Fibroblast of gingiva (primary cell): Measurements from ENCODE around the gene LPIN1.
"Not testable (repeated sequence)": the region's sequence is repeated elsewhere in the genome, so short reads cannot be mapped to it uniquely, and the experiment has no call there.

Experiments used
- DNase-seq: peaks from one replicate; pipeline ENCODE4 v3.0.0-alpha.2; 2011; ENCODE audit warnings: low read depth

Gene LPIN1

DNA sequence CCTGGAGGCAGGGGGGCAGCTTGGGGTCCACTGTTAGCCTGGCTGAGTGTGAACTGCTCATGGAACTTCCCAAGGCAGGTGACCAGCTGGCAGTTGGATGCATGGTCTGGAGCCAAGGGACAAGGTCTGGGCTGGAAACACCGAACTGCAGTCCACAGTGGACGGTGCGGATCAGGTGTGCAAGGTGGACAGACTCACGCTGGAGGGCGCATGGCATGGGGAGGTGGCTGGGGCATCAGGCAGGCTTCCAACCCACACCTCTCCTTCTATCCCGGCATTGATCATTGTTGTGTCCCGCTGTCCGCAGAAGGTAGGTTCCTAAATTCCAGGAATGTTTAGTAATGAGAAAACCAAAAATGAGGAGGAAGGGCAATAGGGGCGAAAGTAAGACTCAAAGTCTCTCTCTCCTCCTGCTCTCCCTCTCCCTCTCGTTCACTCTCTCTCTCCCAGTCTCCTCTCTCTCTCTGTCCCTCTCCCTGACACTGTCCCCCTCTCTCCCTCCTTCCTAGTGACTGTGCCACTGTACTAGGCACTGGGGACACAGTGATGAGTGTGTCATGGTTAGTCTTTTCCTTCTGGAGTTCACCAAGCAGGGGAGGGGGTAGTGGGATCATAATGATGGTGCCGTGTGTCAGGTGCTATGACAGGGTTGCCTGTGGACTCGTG lies 30.3 kb upstream of the LPIN1 start:
- no peak for DNase-seq

DNA sequence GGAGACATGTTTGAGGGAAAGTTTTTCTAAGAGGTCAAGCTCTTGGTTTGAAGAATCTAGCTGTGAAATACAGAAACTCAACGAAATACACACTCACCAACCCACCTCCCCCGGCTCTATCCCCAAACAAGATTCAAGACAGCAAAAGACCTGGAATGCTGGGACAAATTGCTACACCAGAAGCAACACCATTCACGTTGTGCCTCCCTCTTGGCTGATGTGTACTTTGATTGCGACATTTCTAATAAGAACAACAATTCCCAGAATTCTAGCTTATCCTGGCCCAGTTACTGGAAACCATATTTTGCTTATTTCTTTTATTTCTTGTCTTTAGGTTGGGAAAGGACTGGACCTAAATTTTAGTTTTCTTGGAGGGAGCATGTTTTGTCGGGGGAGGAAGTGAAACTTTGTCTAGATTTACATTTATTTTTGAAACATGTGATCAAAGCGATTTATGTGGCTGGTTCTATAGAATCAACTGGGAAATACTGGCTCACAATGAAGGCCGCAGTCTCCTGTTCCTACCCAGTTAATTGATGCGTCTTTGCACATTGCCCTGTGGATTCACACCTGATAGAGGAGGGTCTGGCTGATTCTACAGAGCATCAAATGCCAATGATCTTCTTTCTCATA lies 29.6 kb upstream of the LPIN1 start:
- peak; percentile 79 for DNase-seq

GRCh38 chr2:11717623-11718022 lies 28.8 kb upstream of the LPIN1 start:
- DNase-seq = no peak

- DNase-seq = no peak
These were observed 27.8 kb upstream of the LPIN1 start for GRCh38 chr2:11718606-11719005.

DNA sequence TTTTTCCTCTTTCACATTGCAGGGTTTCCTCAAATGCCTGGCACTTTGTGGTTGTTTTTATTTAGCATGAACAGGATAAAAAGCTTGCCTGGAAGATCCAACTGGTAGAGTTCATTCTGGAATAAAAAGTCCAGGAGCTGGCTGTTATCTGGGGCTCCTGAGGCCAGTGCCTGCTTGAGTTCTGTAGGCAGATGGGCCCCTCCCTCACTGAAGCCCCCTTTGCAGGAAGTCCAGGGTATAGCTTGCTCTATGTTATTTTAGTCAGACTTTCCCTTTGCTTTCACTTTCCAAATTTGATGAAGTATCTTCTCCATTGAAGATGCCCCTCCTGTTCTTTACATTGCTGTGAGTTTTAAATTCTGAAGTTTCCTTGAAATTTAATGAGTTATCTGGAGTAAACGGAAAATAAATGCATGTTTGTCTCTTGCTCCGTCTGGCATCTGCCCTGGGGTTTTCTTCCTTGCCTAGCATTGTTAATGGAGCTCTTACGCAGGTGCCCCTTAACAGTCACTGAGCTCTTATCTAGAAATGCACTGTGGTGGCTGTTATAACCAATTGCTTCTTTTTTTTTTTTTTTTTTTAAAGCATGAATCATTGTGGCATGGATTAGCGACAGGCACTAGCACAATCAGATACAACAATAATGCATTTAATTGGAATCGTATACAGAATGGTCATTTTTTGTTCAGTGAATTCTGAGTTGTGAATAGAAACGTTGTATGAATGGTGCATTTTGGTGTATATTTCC lies 27.0 kb upstream of the LPIN1 start:
- DNase-seq = no peak

GRCh38 chr2:11720752-11721151 lies 25.7 kb upstream of the LPIN1 start:
- DNase-seq = no peak

DNA sequence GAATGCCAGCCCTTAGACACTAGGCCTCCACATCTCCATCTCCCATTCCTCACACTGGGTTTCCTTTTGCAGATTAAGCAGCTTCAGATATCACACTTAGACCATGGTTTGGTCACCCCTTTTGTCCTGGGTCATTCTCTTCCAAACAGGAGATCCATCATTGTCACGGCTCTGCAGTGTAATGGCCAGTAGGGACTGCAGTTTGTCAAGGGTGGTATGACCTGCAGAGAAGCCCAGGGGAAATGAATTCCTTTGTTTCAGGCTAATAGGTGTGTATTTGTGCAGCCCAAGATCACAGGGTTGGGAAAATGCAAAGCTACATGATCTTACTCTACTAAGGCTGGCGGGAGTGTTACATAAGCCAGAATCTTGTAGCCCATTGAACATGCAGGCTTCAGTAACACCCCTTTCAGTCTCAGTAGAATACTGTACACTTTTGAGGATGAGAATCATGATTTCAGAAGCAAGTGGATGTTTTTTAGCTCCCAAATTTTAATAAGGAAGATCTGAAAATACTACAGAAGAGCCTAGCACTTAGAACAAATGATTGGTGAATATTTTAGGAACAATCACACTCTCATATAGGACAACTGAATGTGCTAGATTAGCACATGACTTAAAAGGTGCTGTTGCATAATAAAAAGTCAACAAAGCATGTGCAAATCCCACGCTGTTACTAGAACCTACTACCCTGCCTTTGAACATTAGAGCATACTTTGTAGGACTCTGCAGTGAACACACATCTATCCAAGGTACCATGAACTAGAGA lies 24.0 kb upstream of the LPIN1 start:
- DNase-seq = no peak

GRCh38 chr2:11723061-11723371 lies 23.4 kb upstream of the LPIN1 start:
- no peak for DNase-seq

DNA sequence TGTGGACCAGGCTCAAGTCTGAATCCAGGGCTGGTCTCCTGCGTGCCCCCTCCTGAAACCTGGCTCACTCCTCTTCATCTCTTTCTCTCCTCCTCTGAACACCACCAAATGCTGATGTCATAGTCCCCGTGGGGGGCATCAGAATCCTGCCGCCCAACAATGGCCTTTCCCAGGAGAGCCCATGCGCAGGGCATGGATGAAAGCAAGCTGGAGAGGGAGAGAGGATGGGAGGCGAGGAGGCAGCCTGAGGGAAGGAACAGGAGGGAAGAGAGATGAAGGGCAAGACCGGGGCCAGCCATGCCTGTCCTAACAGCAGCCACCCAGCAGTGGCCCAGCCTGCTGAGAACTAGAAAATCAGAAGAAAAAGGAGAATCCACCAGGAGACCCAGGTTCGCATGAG lies 22.3 kb upstream of the LPIN1 start:
- no peak for DNase-seq

DNA sequence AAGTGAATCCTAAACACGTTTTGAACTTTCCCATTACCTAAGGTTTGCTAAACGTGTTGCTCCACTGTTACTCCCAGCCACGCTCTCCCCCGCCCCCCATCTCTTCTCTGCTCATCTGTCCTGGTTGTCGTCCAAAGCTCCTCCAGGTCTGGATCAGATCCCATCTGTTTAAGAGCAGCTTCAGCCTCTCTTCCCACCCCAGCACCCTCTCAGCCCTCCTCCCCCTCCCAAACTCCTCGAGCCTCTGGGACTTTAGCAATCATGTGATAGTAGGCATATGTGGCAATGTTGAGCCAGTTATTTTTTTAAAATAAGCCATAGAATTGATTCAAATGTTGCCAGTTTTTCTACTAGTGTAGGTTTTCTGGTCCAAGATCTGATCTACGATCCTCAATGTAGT lies 20.0 kb upstream of the LPIN1 start:
- DNase-seq = no peak

GRCh38 chr2:11729362-11730212 lies 16.8 kb upstream of the LPIN1 start:
- no peak for DNase-seq

DNA sequence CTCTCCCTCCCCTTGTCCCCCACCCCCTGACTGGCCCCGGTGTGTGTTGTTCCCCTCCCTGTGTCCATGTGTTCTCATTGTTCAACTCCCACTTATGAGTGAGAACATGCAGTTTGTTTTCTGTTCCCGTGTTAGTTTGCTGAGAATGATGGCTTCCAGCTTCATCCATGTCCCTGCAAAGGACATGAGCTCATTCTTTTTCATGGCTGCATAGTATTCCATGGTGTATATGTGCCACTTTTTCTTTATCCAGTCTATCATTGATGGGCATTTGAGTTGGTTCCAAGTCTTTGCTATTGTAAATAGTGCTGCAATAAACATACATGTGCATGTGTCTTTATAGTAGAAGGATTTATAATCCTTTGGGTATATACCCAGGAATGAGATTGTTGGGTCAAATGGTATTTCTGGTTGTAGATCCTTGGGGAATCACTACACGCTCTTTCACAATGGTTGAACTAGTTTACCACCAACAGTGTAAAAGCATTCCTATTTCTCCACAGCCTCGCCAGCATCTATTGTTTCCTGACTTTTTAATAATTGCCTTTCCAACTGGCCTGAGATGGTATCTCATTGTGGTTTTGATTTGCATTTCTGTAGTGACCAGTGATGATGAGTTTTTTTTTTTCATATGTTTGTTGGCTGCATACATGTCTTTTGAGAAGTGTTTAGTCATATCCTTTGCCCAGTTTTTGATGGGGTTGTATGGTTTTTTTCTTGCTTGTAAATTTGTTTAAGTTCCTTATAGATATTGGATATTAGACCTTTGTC lies 15.0 kb upstream of the LPIN1 start:
- DNase-seq = peak; percentile 16

DNA sequence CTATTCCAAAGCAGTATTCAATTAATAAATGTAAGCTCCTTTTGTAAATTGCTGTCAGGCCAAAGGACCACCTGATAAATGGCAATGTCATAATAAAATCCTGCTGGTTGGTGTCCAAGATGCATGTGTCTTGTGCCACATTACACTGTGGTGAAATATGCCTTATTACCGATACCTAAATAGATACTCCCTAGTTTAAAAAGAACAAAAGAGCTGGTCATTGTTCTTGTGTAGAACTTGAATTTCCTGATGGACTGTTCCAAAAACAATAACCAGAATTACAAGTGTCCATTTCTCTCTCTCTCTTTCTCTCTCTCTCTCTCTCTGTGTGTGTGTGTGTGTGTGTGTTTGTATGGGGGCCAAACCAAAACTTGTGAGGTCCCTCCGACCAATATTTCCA lies 13.8 kb upstream of the LPIN1 start:
- DNase-seq = no peak

DNA sequence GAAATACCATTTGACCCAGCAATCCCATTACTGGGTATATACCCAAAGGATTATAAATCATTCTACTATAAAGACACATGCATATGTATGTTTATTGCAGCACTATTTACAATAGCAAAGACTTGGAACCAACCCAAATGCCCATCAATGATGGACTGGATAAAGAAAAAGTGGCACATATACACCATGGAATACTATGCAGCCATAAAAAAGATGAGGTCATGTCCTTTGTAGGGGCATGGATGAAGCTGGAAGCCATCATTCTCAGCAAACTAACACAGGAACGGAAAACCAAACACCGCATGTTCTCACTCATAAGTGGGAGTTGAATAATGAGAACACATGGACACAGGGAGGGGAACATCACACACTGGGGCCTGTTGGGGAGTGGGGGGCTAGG lies 8.6 kb upstream of the LPIN1 start:
- not testable (repeated sequence) for DNase-seq

- peak; percentile 91 for DNase-seq
These were observed 7.6 kb upstream of the LPIN1 start for GRCh38 chr2:11738589-11739436.

- no peak for DNase-seq
These were observed 5.7 kb upstream of the LPIN1 start for GRCh38 chr2:11740723-11741122.

GRCh38 chr2:11742317-11742701 lies 4.1 kb upstream of the LPIN1 start:
- no peak for DNase-seq

DNA sequence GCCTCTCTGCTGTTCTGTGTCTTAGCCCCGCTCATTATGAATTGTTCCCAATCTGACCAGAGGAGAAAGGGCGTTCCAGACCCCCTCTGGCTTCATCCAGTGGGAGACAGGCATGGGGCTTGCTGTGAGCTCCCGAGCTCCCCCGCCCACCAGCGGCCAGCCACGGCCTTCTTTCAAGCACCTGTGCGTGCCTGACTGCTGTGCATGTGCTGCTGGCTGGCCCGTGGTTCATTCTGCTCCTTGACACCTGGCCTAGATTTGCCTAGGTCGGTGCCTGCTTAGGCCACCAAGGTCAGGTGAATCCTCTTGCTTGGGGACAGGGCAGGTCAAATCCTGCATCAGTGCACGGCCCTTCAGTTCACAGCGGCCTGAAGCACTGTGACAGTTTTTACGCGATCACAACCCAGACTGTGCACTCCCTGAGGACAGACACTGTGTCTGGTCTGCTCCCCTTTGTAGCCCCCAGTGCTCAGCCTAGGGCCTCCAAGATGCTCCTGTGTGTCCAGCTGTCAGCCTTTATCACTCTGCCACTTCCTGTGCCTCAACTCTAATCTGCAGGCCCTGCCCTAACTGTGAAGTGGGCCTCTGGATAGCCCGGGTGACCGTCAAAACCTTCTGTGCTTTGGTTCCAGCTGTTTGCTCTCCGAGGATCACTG lies 3.6 kb upstream of the LPIN1 start:
- DNase-seq = no peak

- no peak for DNase-seq
These were observed 3.1 kb upstream of the LPIN1 start for GRCh38 chr2:11743366-11743765.
